NCI-H1417 (cell line): ENCODE results near the gene RAPGEF6.
A peak's percentile ranks its signal among the peaks of the same experiment; 100 is the strongest.
"Not testable (repeated sequence)": the region's sequence is repeated elsewhere in the genome, so short reads cannot be mapped to it uniquely, and the experiment has no call there.

Source experiments
- DNase-seq, 3 experiments: peaks; one replicate each; lab custom pipeline; 2025; lab: John Stamatoyannopoulos, UW

RAPGEF6 gene

DNA sequence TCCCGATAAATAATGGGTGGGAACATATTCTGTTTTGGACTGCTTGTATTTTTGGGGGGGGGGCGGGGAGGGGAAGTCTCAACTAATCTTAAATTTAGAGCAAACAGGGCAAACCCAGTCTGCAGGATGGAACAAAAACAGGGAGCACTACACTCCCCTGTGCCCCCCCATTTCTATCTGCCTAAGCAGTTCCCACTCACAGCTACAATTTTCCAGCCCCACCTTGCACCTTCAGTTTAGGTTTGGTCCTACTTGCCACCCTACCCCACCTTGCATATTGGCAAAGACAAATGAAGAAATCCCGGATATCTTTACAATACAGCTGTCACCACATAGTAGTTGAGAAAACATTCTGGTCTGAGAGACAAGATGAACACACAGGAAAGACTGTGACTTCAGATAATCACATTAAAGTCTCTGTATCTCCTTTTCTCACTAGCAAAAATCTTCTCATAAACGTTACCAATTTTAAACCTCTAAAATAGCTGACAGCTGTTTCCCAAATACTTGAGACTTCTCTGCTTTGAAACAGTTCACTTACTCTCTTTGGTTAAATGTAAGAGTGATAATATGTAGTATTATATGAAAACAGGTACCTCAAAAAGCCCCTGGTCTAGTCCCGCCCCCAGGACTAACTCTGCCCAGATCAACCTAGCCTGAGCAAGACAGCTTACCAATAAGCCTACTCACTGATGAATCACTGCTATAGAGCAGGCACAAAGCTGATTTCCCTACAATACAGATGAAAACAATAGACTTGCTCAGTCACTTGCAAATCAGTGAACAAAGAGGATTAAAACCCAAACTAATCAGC lies 5.2 kb upstream of the RAPGEF6 start:
- no peak for DNase-seq

DNA sequence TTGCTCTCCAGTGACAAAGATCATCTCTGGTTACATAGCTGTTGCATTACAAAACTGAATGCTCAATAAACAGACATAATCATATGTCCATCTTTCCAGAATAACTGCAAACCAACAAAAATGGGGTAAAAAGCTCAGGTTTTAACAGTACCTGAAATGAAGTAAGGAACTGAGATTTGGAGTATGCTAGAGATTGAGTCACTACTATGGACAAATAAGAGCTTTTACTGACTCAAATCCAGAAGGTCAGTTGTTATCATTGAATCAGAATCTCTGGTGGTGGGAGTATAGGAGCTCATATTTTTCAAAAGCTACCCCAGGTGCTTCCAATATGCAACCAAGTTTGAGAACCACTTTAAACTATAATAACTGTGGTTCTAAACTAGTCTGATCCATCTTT lies 4.1 kb upstream of the RAPGEF6 start:
- DNase-seq = no peak

DNA sequence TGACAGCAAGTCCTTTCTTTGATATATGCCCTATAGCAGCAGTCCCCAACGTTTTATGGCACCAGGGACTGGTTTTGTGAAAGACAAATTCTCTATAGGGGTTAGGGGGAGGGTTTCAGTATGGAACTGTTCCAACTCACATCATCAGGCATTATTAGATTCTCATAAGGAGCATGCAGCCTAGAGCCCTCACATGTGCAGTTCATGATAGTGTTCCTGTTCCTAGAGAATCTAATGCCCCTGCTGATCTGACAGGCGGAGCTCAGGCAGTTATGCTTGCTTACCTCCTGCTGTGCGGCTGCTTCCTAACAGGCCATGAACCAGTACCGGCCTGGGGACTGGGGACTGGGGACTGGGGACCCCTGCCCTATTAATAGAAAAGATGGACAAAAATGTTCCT lies 2.7 kb upstream of the RAPGEF6 start:
- DNase-seq = peak in 1 of 3 experiments; percentile 6

DNA sequence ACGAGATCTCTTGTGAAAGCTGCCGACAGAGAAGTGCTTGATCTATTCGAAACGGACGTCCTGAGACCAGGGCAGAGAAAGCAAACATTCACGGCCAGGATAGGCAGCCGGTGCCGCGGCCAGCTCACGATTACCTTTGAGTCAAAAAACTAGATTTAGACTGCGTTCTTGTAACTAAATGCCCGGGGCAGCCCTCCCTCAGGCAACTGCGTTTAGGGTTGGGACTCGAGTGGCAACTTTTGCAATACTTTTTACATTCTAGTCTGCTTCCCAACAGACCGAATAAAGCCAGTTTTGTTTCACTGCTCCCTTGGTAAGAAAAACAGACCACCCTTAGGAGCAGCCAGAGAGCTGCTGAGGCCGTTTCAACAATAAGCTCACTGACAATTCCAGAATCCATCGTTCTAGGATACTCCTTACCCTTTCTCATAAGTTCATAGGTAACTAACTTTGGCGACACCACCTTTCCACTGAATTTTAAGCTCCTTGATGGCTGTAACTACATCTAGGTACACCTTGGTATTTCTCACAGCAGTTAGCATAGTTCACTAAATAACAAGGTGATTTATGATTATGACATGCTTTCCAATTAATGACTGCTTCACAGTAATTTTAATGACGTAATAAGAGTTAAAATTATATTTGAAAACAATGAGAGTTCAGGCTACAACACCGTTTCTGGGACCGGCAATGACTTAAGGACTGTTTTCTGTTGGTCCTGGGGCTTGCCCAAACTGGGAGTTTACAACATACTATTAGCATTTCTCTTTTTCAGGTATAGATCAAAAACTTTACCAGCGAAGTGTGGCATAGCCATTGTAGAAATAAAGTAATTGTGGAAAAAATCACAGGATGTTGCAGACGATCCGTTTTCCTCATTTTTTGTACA lies 899 bp upstream of the RAPGEF6 start:
- DNase-seq = peak in 1 of 3 experiments; percentile 75

DNA sequence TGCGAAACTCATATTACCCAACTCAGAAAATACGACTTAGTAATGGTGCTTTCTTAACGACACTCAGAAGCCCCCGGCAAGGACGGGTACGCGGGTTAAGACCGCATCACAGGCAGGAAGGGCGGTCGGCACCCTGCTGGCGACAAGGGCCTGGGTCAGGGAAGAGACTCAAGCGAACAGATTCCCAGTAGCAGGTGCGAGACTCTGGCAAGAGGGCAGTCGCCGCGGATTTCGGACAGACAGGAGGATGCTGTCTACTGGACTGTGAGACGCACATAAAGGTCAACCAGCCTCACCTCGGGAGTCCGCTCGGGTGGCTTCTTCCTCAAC lies 398 bp downstream of the RAPGEF6 start:
- DNase-seq = peak in 1 of 3 experiments; percentile 79

DNA sequence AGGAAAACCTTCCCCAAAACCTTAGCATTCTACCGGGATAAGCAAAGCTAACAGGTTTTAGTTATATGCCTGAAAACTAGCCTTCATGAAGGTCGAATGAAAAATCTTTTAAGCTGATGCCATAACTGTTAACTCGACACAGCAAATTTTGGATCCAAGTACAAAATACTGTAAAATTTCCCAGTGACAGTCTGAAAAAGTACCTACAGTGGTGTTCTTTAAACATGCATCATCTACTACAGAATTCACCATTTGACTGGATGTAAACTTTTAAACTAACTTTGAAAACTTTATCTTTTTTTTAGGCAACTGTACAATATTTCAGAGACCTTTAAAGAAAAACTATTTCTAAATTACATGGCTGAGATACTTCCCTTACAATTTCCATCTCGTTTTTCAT lies 791 bp downstream of the RAPGEF6 start:
- peak in 1 of 3 experiments; percentile 28 for DNase-seq

DNA sequence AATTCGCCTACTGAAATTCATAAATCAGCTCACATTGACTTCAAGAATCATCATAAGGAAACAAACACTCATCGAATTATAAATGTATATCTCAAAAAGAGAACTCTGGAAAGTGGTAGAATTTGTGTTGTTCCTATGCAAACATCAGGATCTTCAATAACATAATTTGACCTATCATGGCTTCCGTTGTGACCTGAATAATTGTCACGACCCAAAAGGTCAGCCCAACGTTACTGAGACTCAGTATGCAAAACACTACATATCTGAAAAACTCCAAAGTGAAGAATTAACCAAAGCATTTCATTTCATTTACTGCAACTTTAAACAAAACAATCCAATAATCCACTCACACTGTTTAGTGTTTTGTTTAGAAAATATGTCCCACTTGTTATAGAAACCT lies 1.2 kb downstream of the RAPGEF6 start:
- DNase-seq = peak in 1 of 3 experiments; percentile 11

DNA sequence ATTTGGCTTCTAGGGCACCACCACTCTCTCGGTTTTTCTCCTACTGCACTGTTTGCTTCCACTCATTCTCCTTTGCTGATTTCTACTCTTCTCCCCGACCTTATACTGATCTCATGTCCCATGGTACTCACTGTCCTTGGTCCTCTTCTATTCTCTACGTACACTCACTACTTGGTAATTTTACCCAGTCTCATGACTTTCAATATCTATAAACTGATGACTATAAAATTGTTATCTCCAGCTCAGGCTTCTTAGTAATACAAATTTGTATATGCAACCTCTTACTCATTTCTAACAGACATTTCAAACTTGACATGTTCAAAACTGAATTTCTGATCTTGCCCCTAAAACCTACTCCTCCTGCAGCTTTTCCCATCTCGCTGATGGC lies 4.1 kb downstream of the RAPGEF6 start:
- no peak for DNase-seq

DNA sequence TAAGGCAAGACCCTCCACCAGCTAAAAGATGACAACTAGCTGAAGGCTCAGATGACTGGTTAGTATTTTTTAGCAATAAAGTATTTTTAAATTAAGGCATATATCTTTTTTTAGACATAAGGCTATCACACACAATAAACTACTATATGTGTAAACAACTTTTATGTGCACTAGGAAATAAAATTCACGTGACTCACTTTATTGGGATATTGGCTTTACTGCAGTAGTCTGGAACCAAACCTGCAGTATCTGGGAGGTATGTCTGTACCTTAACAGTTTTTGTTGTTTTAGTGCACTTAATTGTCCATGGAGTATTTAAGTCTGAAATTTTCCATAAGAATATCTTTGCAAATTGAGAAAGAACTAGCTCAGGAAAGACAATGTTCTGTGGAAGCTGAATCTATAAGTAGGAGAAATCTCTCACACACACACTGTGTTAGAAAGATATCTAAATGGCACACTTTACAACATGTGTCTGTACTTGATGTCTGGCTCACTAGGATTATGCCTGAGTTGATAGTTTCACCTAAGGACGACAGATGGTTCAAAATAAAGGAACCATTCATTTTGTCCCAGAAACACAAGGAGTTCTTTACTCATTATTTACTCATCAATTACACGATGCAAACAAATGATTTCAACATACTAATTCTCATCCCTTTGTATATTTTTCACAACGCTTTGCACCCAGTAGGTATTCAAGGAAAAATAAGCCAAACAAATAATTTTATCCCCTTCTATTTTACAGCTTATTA lies 4.6 kb downstream of the RAPGEF6 start:
- DNase-seq = peak in 1 of 3 experiments; percentile 48

DNA sequence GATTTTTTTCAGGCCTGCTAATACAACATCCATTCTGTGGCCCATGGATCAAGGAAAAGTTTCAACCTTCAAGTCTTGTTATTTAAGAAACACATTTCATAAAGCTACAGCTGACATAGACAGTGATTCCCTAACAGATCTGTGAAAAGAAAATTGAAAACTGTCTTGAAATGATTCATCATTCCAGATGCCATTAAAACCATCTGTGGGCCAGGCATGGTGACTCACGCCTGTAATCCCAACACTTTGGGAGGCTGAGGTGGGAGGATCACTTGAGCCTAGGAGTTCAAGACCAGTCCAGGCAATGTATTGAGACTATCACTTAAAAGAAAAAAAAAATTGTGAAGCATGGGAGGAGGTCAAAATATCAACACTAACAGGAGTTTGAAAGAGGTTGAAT lies 6.0 kb downstream of the RAPGEF6 start:
- DNase-seq = no peak

DNA sequence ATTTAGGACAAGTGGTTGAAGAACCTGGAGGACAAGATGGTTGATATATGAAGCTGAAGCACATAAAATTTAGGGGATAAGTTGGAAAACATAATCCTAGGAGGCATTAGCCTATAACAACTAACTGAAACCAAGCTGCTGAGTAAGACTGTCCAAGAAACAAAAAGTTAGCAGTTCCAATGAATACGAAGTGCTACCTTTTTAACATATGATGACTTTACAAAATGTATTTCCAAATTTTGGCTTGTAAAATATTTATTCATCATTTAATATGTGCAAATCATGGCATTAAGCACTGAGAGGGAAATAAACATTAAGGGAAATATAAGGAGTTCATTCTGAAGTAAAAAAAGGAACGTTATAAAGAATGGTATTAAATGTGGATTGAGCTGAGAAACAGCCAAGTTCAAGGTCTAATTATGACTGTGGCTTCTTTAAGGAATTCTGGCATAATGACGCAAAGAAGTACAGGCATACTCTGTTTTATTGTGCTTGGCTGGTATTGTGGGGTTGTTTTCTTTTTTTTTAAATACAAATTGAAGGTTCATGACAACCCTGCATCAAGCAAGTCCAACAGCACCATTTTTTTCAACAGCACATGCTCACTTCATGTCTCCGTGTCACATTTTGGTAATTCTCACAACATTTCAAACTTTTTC lies 7.7 kb downstream of the RAPGEF6 start:
- DNase-seq = no peak

DNA sequence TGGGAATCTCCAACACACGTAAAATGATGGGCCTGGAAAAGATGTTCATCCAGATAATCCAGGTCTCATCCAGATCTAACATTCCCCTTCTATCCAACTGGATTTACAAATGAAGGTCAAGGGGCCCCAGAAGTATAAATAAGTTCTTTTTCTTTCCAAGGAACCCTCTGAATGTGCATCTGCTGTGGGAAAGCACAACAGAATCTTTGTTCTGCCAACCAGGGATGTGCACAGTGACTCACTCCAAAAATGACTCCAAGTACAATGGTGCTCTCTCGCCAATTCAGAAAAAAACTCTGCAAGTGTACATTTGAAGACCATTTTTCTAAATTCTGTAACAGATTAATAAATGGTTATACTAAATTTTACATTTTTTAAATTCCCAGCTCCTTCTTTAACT lies 12.4 kb downstream of the RAPGEF6 start:
- no peak for DNase-seq

DNA sequence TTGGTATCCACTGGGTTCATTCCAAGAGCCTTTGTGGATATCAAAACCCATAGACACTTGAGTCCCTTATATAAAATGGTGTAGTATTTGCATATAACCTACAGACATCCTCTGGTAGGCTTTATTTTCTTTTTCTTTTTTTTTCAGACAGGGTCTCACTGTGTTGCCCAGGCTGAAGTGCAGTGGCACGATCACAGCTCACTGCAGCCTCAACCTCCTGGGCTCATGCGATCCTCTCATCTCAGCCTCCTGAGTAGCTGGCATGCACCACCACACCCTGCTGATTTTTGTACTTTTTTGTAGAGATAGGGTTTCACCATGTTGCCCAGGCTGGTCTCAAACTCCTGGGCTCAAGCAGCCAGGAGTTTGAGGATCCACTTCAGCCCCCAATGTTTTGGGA lies 13.9 kb downstream of the RAPGEF6 start:
- not testable (repeated sequence) for DNase-seq

DNA sequence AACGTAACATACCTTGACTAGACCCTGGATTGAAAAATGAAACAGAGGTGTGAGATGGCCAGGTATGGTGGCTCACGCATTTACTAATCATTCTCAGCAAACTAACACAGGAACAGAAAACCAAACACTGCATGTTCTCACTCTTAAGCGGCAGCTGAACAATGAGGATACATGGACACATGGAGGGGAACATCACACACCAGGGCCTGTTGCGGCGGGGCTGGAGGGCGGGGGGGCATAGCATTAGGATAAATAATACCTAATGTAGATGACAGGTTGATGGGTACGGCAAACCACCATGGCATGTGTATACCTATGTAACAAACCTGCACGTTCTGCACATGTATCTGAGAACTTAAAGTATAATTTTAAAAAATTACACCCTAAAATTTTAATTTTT lies 15.9 kb downstream of the RAPGEF6 start:
- peak in 1 of 3 experiments; percentile 31 for DNase-seq

DNA sequence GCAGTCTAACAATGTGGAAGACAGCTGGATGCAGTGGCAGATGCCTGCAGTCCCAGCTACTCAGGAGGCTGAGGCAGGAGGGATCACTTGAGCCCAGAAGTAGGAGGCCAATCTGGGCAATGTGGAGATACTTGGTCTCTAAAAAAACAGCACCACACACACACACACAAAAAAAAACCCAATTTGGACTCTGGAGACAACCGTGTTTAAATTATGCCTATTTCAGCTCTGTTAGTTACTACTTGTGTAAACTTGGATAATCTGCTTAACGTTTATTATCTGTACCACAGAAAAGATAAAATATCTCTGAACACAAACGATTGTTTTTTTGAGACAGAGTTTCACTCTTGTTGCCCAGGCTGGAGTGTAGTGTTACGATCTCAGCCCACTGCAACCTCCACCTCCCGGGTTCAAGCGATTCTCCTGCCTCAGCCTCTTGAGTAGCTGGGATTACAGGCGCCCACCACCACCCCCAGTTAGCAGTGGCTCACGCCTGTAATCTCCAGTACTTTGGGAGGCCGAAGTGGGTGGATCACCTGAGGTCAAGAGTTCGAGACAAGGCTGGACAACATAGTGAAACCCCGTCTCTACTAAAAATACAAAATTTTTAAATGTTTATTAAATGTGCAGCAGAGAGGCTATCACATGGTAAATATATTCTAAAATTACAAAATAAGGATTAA lies 17.7 kb downstream of the RAPGEF6 start:
- DNase-seq = no peak

DNA sequence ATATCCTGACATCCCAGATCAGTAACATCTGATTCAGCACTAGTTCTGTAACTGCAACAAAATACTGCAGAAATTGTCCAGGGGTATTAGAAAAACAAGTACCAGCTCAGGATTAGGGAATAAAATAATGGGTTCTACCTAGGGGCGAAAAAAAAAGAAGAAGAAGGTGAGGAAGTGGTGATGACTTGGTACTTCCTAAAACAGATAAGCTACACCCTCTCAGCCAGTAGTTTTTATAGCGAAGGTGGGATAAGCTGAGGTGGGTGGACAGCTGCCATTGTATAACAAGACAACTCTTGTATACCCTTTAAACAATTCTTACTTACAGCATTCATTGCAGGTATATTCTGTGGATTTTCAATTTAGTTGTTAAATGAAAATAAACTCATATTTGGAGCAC lies 19.1 kb downstream of the RAPGEF6 start:
- no peak for DNase-seq

DNA sequence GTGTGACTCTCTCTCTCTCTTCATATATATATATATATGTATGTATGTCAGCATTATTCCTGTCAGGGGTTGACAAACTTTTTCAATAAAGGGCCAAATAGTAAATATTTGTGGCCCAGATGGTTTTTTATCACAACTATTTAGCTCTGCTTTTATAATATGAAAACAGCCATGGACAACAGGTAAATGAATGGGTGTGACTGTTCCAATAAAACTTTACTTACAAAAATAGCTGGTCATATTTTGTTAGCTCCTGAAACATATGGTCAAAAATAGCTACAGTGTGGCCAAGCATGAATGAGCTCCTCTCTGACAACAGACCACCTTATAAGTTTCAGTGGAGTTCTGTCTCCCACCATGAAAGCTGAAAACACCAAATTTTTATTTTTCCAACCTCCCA lies 21.6 kb downstream of the RAPGEF6 start:
- DNase-seq = no peak

DNA sequence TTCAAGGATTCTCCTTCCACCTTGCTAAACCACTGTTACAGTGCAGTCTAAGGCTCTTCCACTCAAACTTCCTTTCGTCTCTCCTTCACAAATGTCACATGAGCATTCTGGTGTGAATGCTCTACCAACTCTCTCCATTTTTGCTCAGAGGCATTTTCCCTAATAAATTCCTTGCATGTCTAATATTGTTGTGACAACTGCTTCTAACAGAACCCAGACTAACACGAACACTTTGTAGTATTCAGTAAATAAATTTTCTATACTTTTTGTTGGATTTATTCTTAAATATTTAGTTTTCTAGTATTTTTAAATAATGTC lies 24.0 kb downstream of the RAPGEF6 start:
- no peak for DNase-seq

DNA sequence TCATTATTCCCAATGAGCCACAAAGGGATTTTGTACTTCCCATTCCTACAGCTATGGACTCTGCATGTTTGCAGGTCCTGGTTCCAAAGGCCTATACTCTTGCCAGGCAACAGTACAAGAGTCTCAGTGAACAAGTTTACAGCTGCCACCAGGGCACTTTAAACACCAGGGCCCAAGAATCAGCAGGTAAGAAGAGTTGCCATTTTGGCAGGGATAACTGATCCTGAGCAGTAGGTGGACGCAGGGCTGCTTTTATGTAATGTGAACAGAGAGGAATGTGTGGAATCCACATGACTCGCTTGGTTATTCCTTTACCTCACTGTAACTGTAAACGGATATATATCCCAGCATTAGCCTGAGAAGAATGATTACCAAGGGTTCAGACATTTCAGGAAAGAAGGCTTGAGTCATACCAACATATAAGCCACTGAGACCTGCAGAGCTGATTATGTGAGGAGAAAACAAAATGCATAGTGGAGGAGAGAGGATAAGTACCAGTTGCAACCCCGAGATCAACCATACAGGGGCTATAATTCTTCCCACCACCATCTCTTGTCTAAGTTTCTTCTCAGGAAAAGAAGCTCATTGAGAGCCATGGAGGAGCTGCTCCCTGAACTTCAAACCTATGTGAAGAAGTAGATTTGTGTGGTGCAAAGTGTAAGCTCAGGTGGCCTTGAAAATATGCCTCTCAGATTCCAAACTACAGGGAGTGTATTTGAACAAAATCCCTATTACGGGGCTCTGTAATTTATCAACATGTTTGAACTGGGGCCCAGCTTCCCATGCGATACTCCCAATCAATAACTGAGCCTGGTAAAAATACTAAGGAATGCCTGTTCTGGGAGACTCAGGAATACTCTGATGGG lies 24.6 kb downstream of the RAPGEF6 start:
- DNase-seq = no peak

DNA sequence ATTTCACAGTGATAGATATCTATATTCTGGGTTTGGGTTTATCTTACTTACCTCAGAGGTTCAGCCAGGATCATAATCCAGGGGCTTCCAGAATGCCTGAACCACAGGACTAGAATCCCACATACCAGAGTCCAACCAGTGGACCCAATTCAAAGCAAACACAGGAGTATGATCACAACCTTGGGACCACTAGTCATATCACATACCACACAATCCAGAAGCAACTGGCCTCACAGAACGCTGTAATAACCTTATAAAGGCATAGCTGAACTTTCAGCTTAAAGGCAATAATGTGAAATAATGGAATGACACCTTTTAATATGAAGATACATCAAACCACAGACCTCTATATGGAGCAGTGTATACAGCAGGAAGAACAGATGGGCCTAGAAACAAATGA lies 25.3 kb downstream of the RAPGEF6 start:
- no peak for DNase-seq

DNA sequence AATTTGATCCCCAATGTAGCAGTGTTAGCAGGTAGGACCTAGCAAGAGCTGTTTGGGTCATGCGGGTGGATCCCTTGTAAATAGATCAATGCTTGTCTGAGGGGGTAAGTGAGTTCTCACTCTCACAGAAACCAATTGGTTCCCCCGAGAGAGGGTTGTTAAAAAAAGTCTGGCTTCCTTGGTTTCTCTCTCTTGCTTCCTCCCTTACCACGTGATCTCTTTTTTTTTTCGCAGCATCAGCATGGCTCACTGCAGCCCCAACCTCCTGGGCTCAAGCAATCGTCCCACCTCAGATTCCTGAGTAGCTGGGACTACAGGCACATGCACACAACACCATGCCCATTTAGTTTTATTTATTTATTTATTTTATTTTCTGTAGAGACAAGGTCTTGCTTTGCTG lies 26.4 kb downstream of the RAPGEF6 start:
- DNase-seq = no peak
